Skeletal muscle tissue (tissue), 4 donors: ENCODE results near the gene RC3H2. TPM values are rescaled to one million over a fixed set of nuclear protein-coding genes. Genes with fewer than 3 reads are reported as not detected.
A peak's percentile ranks its signal among the peaks of the same experiment; 100 is the strongest.
"Not testable (repeated sequence)": the region's sequence is repeated elsewhere in the genome, so short reads cannot be mapped to it uniquely, and the experiment has no call there.

Experiments used
- H3K27ac ChIP-seq: one replicate; pipeline ENCODE4 v1.7.0; 2013; ENCODE audit warnings: mild to moderate bottlenecking, low read depth, low read length, inconsistent platforms
- H3K27me3 ChIP-seq, 3 donors: one replicate each; pipeline ENCODE4 v1.7.0; 2013; ENCODE audit warnings: low read length in 3 of 3; ENCODE audit not compliant: control insufficient read depth in 3 of 3, insufficient read depth in 3 of 3
- H3K36me3 ChIP-seq, 3 donors: one replicate each; pipeline ENCODE4 v1.7.0; 2013; ENCODE audit warnings: low read length in 3 of 3; ENCODE audit not compliant: control insufficient read depth in 3 of 3, insufficient read depth in 3 of 3
- H3K4me1 ChIP-seq, 3 donors: one replicate each; pipeline ENCODE4 v1.7.0; 2013; ENCODE audit warnings: low read length in 3 of 3, mild to moderate bottlenecking in 3 of 3; ENCODE audit not compliant: control insufficient read depth in 3 of 3, insufficient read depth in 3 of 3
- H3K4me3 ChIP-seq, 3 donors: one replicate each; pipeline ENCODE4 v1.7.0; 2013; ENCODE audit warnings: low read length in 3 of 3
- H3K9ac ChIP-seq, 3 donors: one replicate each; pipeline ENCODE4 v1.7.0; 2013; ENCODE audit warnings: low read length in 3 of 3, mild to moderate bottlenecking in 3 of 3, moderate library complexity in 2 of 3, low read depth in 1 of 3
- H3K9me3 ChIP-seq, 3 donors: one replicate each; pipeline ENCODE4 v1.7.0; 2013; ENCODE audit warnings: low read length in 3 of 3; ENCODE audit not compliant: control insufficient read depth in 3 of 3
- total RNA-seq: library from RNA; depleted of rRNA; stranded (reverse); fragments of >200 nt; gene quantifications from one replicate; pipeline ENCODE4 v1.2.3, GENCODE V29; 2014
- donor health status: Osteomylitis.

Gene RC3H2
- total RNA-seq, 1 donor from 2014 or later = 35.5 TPM

DNA sequence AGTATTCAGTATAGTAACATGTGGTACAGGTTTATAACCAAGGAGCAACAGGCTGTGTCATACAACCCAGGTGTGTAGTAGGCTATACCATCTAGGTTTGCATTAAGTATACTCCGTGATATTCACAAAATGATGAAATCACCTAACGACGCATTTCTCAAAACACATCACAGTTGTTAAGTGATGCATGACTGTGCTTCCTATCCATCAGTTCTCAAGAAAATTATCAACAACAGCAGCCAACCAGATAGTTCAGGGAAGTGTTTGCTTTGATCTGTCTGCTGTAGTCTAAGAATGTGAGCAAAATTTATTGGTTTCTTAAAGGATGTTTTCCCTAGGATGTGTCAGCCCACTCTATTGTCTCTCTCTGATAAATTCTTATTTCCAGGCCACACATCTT, 18.8 kb upstream of the RC3H2 start:
- H3K9ac ChIP-seq = no peak overlapping the region
- no peaks in the 10 kb centered on the region for H3K27me3 ChIP-seq
- H3K27ac ChIP-seq = no peak overlapping the region
- H3K4me3 ChIP-seq = no peak overlapping the region
- no peaks in the 10 kb centered on the region for H3K9me3 ChIP-seq
- peaks cover 3% of the 10 kb centered on the region in 3 donors for H3K4me1 ChIP-seq
- H3K36me3 ChIP-seq = peaks cover 2 to 7% (median 4%) of the 10 kb centered on the region in 3 donors

DNA sequence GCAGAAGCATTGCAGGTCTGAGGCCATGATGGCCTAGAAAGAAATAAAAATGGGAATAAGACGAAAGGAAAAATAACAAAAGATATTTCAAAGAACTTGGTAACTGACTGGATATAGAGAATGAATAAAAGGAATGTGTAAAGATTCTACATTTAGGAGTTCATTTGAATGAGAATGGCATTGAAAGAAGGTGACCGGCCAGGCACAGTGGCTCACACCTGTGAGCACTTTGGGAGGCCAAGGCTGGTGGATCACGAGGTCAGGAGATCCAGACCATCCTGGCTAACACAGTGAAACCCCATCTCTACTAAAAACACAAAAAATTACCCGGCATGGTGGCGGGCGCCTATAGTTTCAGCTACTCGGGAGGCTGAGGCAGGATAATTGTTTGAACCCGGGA, 17.6 kb upstream of the RC3H2 start:
- Histone ChIP-seq H3K9ac (no peak overlapping the region), H3K27ac (no peak overlapping the region), H3K27me3 (no peaks in the 10 kb centered on the region), H3K4me3 (no peak overlapping the region), H3K9me3 (no peaks in the 10 kb centered on the region), H3K4me1 (no peaks in the 10 kb centered on the region), H3K36me3 (peaks cover 5 to 11% (median 7%) of the 10 kb centered on the region in 3 donors)

DNA sequence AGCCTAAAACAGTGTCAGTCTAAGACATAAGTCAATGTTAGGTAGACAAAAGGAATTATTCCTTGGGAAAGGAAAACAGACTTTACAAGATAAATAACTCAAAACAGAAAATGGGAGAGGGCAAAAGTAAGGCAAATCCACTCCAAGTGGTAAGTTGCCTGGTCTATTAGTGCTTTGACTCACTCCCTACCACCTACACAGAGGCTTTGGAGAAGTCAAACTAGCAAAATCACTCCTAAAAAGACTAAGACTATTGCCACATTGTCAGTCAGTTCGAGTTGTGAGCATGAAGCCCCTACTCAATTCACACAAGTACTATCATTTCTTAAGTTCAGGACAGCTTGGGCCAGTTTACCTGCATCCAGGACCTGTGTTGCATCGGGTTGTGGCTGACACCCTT, 13.2 kb upstream of the RC3H2 start:
- Histone ChIP-seq H3K27ac (no peak overlapping the region), H3K4me1 (peaks cover 2 to 4% (median 4%) of the 10 kb centered on the region in 3 donors), H3K4me3 (no peak overlapping the region), H3K36me3 (peaks cover 5 to 11% (median 7%) of the 10 kb centered on the region in 3 donors), H3K9ac (no peak overlapping the region), H3K9me3 (no peaks in the 10 kb centered on the region), H3K27me3 (no peaks in the 10 kb centered on the region)

DNA sequence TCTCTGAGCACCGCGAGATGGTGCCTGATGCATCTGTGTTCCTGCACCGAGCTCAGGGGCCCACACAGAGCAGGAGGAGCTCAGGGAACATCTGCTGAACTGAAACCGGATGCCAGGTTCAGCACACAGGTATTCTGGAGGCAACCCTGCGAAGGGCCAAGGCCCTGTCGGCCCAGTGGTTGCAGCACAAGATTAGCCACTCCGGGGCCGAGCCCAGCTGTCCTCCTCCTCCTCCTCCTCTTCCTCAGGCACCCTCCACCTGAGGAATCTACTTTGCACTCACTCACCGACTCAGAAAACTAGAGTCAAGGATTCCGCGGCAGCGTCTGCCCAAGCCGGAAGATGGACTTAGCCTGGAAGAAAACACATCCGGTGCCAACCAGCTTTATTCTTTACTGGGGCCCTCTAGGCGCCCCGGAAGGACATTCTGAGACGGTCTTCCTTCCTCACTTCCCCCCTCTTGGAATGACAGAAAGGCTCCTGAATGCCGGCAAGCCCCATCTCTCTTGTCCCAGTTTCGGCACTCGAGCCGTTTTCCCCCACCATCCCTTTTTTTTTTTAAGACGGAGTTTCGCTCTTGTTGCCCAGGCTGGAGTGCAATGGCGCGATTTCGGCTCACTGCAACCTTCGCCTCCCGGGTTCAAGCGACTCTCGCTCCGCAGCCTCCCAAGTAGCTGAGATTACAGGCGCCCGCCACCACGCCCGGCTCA, 8.0 kb upstream of the RC3H2 start, which contains the start of gene ZBTB6:
Gene ZBTB6 (minus strand): TSS at position 360 of the 710 bp plus-strand sequence. CDS start 1,251 bp downstream, outside the sequence.
- H3K27ac ChIP-seq = peak within 1 kb of the TSS; percentile 58
- peaks cover 6 to 17% (median 9%) of the 10 kb centered on the region in 3 donors for H3K36me3 ChIP-seq
- no peaks in the 10 kb centered on the region for H3K9me3 ChIP-seq
- peak within 1 kb of the TSS; percentile 86 to 96 (median 93) for H3K9ac ChIP-seq
- no peaks in the 10 kb centered on the region for H3K27me3 ChIP-seq
- peaks cover 7 to 16% (median 15%) of the 10 kb centered on the region in 3 donors for H3K4me1 ChIP-seq
- peak within 1 kb of the TSS; percentile 98 to 99 (median 99) for H3K4me3 ChIP-seq

DNA sequence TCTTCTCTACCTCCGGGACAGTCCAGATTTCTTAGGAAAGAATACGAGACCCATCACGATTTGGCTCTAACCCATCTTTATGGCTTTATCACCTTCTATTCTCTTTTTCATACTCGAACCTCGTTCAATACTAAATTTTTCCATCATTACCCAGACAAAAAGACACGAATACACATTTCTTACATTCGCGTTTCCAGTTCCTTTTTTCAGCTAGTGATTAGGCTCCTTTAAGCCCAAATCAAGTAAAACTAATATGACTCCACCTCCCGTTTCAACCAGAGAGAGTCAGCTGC, 7.5 kb upstream of the RC3H2 start:
- H3K4me1 ChIP-seq = peaks cover 7 to 16% (median 15%) of the 10 kb centered on the region in 3 donors
- no peaks in the 10 kb centered on the region for H3K27me3 ChIP-seq
- peaks cover 6 to 17% (median 9%) of the 10 kb centered on the region in 3 donors for H3K36me3 ChIP-seq
- H3K9me3 ChIP-seq = no peaks in the 10 kb centered on the region
- H3K9ac ChIP-seq = peak overlapping the region; percentile 86 to 96 (median 93)
- H3K4me3 ChIP-seq = peak overlapping the region; percentile 98 to 99 (median 99)
- H3K27ac ChIP-seq = peak overlapping the region; percentile 58

DNA sequence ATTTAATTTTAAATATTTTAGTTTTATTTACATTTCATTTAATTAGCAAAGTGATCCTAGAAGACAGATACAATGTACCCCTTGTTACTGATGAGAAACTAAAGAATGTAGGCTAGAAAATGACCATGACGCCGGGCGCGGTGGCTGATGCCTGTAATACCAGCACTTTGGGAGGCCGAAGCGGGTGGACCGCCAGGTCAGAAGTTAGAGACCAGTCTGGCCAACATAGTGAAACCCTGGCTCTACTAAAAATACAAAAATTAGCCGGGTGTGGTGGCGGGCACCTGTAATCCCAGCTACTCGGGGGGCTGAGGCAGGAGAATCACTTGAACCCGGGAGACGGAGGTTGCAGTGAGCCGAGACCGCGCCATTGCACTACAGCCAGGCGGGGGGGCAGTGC, 963 bp upstream of the RC3H2 start:
- peaks cover 4 to 10% (median 6%) of the 10 kb centered on the region in 3 donors for H3K36me3 ChIP-seq
- not testable (repeated sequence) for H3K27ac ChIP-seq, H3K9ac ChIP-seq, H3K4me3 ChIP-seq, H3K27me3 ChIP-seq, H3K9me3 ChIP-seq
- H3K4me1 ChIP-seq = peaks cover 5 to 20% (median 12%) of the 10 kb centered on the region in 3 donors

DNA sequence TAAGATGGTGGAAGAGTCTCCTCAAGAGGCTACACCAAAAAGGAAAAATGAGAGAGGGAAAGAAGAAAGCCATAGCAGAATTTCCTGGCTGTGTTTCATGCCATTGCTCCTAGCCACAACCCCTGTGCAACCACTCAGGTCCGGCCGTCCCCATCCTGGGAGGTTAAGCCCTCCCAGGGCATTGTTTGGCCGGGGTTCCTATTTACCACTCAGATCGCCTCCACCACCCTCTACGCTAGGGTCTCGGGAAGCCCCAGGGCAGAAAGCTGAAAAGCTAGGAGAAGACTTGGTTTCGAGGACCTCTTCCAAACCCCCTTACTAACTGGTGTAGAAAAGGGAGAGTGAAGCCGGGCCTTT, 715 bp downstream of the RC3H2 start:
- H3K9ac ChIP-seq = peak overlapping the region; percentile 87 to 96 (median 94)
- no peaks in the 10 kb centered on the region for H3K9me3 ChIP-seq
- no peaks in the 10 kb centered on the region for H3K36me3 ChIP-seq
- H3K4me3 ChIP-seq = peak overlapping the region; percentile 75 to 93 (median 87)
- H3K27ac ChIP-seq = peak overlapping the region; percentile 85
- peaks cover 5 to 20% (median 12%) of the 10 kb centered on the region in 3 donors for H3K4me1 ChIP-seq
- no peaks in the 10 kb centered on the region for H3K27me3 ChIP-seq

DNA sequence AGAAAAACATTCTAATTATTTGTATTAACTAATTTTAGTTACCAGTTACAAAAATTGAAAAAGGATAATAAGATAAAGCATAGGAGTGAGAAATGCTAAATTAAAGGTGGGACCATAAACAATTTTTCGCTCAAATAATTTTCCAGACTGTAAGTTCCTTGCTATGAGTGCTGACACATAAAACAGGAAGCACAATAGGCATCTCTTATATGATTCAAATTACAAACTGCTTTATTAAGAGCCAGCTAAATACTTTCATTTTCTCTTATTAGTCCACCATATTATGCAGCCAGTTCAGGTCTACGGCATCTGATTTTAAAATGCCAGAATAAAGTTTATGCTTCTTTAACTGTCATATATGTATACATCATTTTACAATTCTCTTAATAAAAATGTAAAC, 4.4 kb downstream of the RC3H2 start:
- no peak overlapping the region for H3K4me3 ChIP-seq
- no peaks in the 10 kb centered on the region for H3K27me3 ChIP-seq
- H3K36me3 ChIP-seq = peaks cover 0 to 4% (median 2%) of the 10 kb centered on the region in 3 donors
- no peak overlapping the region for H3K27ac ChIP-seq
- no peak overlapping the region for H3K9ac ChIP-seq
- H3K9me3 ChIP-seq = no peaks in the 10 kb centered on the region
- peaks cover 5 to 24% (median 12%) of the 10 kb centered on the region in 3 donors for H3K4me1 ChIP-seq

DNA sequence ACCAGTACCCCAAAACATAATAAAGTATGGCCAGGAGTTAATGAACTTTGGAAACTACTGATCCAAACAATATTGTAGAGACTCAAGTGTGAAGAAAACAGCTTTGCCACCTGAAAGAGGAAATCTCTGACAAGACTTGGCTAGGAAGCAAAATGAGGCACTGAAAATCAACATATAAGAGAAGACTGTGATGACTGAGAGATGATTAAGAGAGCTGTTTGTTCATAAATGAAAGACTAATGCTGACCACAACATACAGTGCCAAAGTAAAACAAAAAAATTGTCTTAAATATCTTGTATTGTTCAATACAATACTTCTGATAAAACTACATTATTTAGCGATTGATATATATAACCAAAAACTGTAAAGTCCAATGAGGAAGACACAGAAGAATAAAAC, 7.2 kb downstream of the RC3H2 start:
- H3K9me3 ChIP-seq = no peaks in the 10 kb centered on the region
- no peak overlapping the region for H3K9ac ChIP-seq
- H3K36me3 ChIP-seq = peaks cover 5 to 8% (median 7%) of the 10 kb centered on the region in 3 donors
- peaks cover 0 to 8% (median under 1%) of the 10 kb centered on the region in 3 donors for H3K4me1 ChIP-seq
- no peaks in the 10 kb centered on the region for H3K27me3 ChIP-seq
- no peak overlapping the region for H3K27ac ChIP-seq
- H3K4me3 ChIP-seq = no peak overlapping the region

DNA sequence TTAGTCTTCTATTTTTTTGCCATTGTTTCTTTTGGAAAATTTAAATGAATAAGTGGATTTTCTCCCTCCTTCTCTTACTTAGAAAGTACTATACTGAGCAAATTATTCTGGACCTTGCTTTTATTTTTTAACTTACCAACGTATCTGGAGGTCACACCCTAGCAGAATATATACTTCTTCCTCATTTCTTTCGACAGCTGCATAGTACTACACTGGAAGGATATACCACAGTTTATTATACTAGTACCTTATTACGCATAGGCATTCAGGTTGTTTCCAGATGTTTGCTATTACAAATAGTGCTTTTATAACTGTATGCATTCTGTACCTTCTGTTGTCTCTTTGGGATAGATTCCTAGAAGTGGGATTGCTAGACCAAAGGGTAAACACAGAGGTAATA, 16.7 kb downstream of the RC3H2 start:
- no peak overlapping the region for H3K27ac ChIP-seq
- H3K4me1 ChIP-seq = no peaks in the 10 kb centered on the region
- H3K9ac ChIP-seq = no peak overlapping the region
- no peaks in the 10 kb centered on the region for H3K27me3 ChIP-seq
- H3K4me3 ChIP-seq = no peak overlapping the region
- H3K9me3 ChIP-seq = no peaks in the 10 kb centered on the region
- peaks cover 12 to 43% (median 29%) of the 10 kb centered on the region in 3 donors for H3K36me3 ChIP-seq
